Adrenal gland (tissue), 5 donors: Measurements from ENCODE around the gene BCL2L11.

Source experiments
- CTCF ChIP-seq, 6 experiments: fragments of 450-650 bp in 4 of 6; fragments of 200-600 bp in 2 of 6; sonication (generic) in 1 of 6; IDR thresholded peaks; 1 replicate in 5 of 6; 2 replicates in 1 of 6; pipeline versions ENCODE4 v1.5.1 to v1.8.0; 2016 to 2021; ENCODE audit warnings: antibody characterized with exemption in 6 of 6, mild to moderate bottlenecking in 2 of 6, moderate library complexity in 1 of 6
- POLR2A ChIP-seq, 2 donors: fragments of 450-650 bp; IDR thresholded peaks; one replicate each; pipeline ENCODE4 v1.6.1; 2017; ENCODE audit warnings: antibody characterized with exemption in 2 of 2, mild to moderate bottlenecking in 2 of 2, moderate library complexity in 1 of 2
- donor health status: DM: no; HTN: no; CAD: no.

- TF ChIP-seq CTCF (IDR thresholded peaks at IDR 0.05) (no peak), POLR2A (IDR thresholded peaks at IDR 0.05) (no peak)
Observed at GRCh38 chr2:111118981-111119821, 1.5 kb upstream of the BCL2L11 start.
